ENCODE data around the gene EHMT1. TPM values are rescaled to one million over a fixed set of nuclear protein-coding genes. Genes with fewer than 3 reads are reported as not detected.

EHMT1 gene
- total and polyA plus RNA-seq, 2 donors (not counting 1 experiment from before 2014, with no cell fraction given) = 101 to 394 TPM

GRCh38 chr9:137781906-137782585, 163.2 kb downstream of the EHMT1 start:
- intact Hi-C loops (cut with micrococcal nuclease) = no loop called here
- no peak overlapping the region for H3K9ac ChIP-seq (ENCODE audit: low read length)
- ChIA-PET CTCF (interaction anchor here (0.9 kb wide), 1 partner anchor 109 kb away, joined by 3 read pairs; no protein-coding TSS in a partner anchor), POLR2A (no interaction called here)
- no peaks in the 10 kb centered on the region for H3K4me1 ChIP-seq (ENCODE audit: control insufficient read depth in 2 of 2, insufficient read depth in 2 of 2, low read length in 2 of 2)
- Mint-ChIP-seq H3K9me3 (ENCODE audit: insufficient read depth) (no peaks in the 10 kb centered on the region), H3K4me3 (no peak overlapping the region), H3K27ac (no peak overlapping the region), H3K27me3 (no peaks in the 10 kb centered on the region), H3K4me1 (no peaks in the 10 kb centered on the region)
- WGBS (ENCODE audit: insufficient coverage) = 98% methylated on average over 28 of the region's 29 CpGs
- no peak overlapping the region for H2AFZ ChIP-seq (ENCODE audit: insufficient read depth, low read depth, low read length, poor library complexity, severe bottlenecking)
- DNase-seq = no peak
- no peaks in the 10 kb centered on the region for H3K9me3 ChIP-seq (ENCODE audit: control extremely low read depth in 1 of 3, control insufficient read depth in 2 of 3, insufficient read depth in 1 of 3, low read length in 2 of 3)
- no peak for TF ChIP-seq EZH2 (IDR thresholded peaks at IDR 0.05; ENCODE audit: borderline replicate concordance, insufficient read depth, low read depth, low read length, poor library complexity, severe bottlenecking)
- TF ChIP-seq, protein P1, sequence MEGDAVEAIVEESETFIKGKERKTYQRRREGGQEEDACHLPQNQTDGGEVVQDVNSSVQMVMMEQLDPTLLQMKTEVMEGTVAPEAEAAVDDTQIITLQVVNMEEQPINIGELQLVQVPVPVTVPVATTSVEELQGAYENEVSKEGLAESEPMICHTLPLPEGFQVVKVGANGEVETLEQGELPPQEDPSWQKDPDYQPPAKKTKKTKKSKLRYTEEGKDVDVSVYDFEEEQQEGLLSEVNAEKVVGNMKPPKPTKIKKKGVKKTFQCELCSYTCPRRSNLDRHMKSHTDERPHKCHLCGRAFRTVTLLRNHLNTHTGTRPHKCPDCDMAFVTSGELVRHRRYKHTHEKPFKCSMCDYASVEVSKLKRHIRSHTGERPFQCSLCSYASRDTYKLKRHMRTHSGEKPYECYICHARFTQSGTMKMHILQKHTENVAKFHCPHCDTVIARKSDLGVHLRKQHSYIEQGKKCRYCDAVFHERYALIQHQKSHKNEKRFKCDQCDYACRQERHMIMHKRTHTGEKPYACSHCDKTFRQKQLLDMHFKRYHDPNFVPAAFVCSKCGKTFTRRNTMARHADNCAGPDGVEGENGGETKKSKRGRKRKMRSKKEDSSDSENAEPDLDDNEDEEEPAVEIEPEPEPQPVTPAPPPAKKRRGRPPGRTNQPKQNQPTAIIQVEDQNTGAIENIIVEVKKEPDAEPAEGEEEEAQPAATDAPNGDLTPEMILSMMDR (IDR thresholded peaks at IDR 0.05) = no peak
- ATAC-seq (ENCODE audit: low read depth) = no peak
- no peak overlapping the region for H3K4me3 ChIP-seq (ENCODE audit: control extremely low read depth in 1 of 5, extremely low read depth in 1 of 5, insufficient read depth in 1 of 5, low read depth in 2 of 5, low read length in 4 of 5)
- H4K20me1 ChIP-seq (ENCODE audit: control insufficient read depth, insufficient read depth, low read length, poor library complexity, severe bottlenecking) = peaks cover 19% of the 10 kb centered on the region
- H3K36me3 ChIP-seq (replicated peaks in 1 of 2; ENCODE audit: control extremely low read depth in 1 of 2, control insufficient read depth in 1 of 2, extremely low read depth in 1 of 2, insufficient read depth in 2 of 2, low read length in 1 of 2) = peaks cover 0 to 79% of the 10 kb centered on the region in 2 experiments
- H3K27me3 ChIP-seq (replicated peaks in 1 of 4; ENCODE audit: control extremely low read depth in 1 of 4, control insufficient read depth in 3 of 4, insufficient read depth in 4 of 4, low read length in 3 of 4) = no peaks in the 10 kb centered on the region
- peaks cover 58% of the 10 kb centered on the region for H3K79me2 ChIP-seq (ENCODE audit: control insufficient read depth, insufficient read depth, low read length)
- H3K27ac ChIP-seq (ENCODE audit: low read length in 2 of 2) = no peak overlapping the region
- no peak overlapping the region for H3K4me2 ChIP-seq (replicated peaks; ENCODE audit: low read depth, low read length, poor library complexity, severe bottlenecking)

DNA sequence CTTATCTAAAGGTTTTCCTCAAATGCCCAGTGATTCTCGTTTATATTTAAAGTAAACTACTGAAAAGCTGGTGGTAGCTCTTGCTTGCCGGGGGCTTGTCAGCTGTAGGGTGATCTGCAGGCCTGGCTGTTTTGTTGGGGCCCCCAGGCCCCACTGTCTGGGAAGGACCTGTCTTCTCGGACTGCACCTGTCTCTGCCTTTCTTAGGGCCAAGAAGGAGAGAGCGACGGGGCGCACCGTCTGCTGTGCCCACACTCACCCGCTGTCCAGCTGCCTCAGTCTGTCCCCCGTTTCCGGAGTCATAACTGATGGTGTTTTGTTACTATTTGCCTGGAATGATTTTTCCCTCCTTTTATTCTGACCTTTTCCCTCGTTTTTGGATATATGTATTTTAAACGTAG, 164.7 kb downstream of the EHMT1 start:
- CTCF ChIA-PET = no interaction called here

More for the DNA sequence above, 164.7 kb downstream of the EHMT1 start:
- POLR2A ChIA-PET = no interaction called here
- Histone ChIP-seq H3K27me3 (replicated peaks in 1 of 4; ENCODE audit: control extremely low read depth in 1 of 4, control insufficient read depth in 3 of 4, insufficient read depth in 4 of 4, low read length in 3 of 4) (no peaks in the 10 kb centered on the region), H3K9ac (ENCODE audit: low read length) (no peak overlapping the region), H3K27ac (ENCODE audit: low read length in 2 of 2) (no peak overlapping the region), H4K20me1 (ENCODE audit: control insufficient read depth, insufficient read depth, low read length, poor library complexity, severe bottlenecking) (peaks cover 30% of the 10 kb centered on the region), H3K36me3 (replicated peaks in 1 of 2; ENCODE audit: control extremely low read depth in 1 of 2, control insufficient read depth in 1 of 2, extremely low read depth in 1 of 2, insufficient read depth in 2 of 2, low read length in 1 of 2) (peaks cover 0 to 75% of the 10 kb centered on the region in 2 experiments), H3K79me2 (ENCODE audit: control insufficient read depth, insufficient read depth, low read length) (peaks cover 58% of the 10 kb centered on the region), H2AFZ (ENCODE audit: insufficient read depth, low read depth, low read length, poor library complexity, severe bottlenecking) (no peak overlapping the region), H3K4me1 (ENCODE audit: control insufficient read depth in 2 of 2, insufficient read depth in 2 of 2, low read length in 2 of 2) (no peaks in the 10 kb centered on the region), H3K4me2 (replicated peaks; ENCODE audit: low read depth, low read length, poor library complexity, severe bottlenecking) (no peak overlapping the region), H3K9me3 (ENCODE audit: control extremely low read depth in 1 of 3, control insufficient read depth in 2 of 3, insufficient read depth in 1 of 3, low read length in 2 of 3) (peaks cover 0 to 3% (median 0%) of the 10 kb centered on the region in 3 donors), H3K4me3 (ENCODE audit: control extremely low read depth in 1 of 5, extremely low read depth in 1 of 5, insufficient read depth in 1 of 5, low read depth in 2 of 5, low read length in 4 of 5) (no peak overlapping the region)
- H3K27ac Mint-ChIP-seq = no peak overlapping the region
- no peaks in the 10 kb centered on the region for H3K27me3 Mint-ChIP-seq
- no peak for DNase-seq
- H3K4me1 Mint-ChIP-seq = peaks cover 4% of the 10 kb centered on the region
- no peak for TF ChIP-seq EZH2 (IDR thresholded peaks at IDR 0.05; ENCODE audit: borderline replicate concordance, insufficient read depth, low read depth, low read length, poor library complexity, severe bottlenecking)
- TF ChIP-seq, protein P1 (IDR thresholded peaks at IDR 0.05) = no peak
- H3K4me3 Mint-ChIP-seq = no peak overlapping the region
- WGBS (ENCODE audit: insufficient coverage) = 98% methylated on average over 6 of the region's 12 CpGs
- no peaks in the 10 kb centered on the region for H3K9me3 Mint-ChIP-seq (ENCODE audit: insufficient read depth)
- intact Hi-C loops (cut with micrococcal nuclease) = no loop called here
- ATAC-seq (ENCODE audit: low read depth) = no peak
